ENCODE measurements around the gene FLAD1. TPM values are rescaled to one million over a fixed set of nuclear protein-coding genes. Genes with fewer than 3 reads are reported as not detected.

FLAD1 gene
- total RNA-seq, 4 donors from 2014 or later: 29.7 to 50.3 (median 46.3) TPM

DNA sequence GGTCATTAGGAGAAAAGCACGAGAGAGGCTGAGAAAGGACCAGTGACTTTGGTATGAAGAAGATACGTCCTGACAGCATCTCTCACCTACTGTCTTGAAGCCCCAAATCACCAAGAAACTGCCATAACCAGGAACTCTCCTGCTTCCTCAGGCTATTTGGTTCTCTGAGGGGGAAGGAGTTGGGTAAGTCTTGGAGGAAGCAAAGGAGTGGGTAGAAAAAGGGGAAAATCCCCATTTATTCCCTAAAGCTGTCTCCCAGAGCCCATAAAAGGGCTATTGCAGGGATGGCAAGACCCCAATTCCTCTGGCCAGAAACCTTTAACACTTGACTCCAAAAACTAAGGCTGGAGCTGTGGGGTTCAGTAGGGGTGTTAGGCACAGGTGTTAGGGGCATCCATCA, 25.1 kb upstream of the FLAD1 start:
- no peak overlapping the region for H3K27ac ChIP-seq
- no peak for DNase-seq
- H3K27me3 ChIP-seq: no peaks in the 10 kb centered on the region
- H3K4me1 ChIP-seq: peaks cover 0 to 51% (median 30%) of the 10 kb centered on the region in 4 donors
- TF ChIP-seq, protein P1, sequence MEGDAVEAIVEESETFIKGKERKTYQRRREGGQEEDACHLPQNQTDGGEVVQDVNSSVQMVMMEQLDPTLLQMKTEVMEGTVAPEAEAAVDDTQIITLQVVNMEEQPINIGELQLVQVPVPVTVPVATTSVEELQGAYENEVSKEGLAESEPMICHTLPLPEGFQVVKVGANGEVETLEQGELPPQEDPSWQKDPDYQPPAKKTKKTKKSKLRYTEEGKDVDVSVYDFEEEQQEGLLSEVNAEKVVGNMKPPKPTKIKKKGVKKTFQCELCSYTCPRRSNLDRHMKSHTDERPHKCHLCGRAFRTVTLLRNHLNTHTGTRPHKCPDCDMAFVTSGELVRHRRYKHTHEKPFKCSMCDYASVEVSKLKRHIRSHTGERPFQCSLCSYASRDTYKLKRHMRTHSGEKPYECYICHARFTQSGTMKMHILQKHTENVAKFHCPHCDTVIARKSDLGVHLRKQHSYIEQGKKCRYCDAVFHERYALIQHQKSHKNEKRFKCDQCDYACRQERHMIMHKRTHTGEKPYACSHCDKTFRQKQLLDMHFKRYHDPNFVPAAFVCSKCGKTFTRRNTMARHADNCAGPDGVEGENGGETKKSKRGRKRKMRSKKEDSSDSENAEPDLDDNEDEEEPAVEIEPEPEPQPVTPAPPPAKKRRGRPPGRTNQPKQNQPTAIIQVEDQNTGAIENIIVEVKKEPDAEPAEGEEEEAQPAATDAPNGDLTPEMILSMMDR (IDR thresholded peaks at IDR 0.05): no peak
- TF ChIP-seq POLR2A (IDR thresholded peaks at IDR 0.05): no peak
- no peaks in the 10 kb centered on the region for H3K9me3 ChIP-seq
- peaks cover 0 to 16% (median 0%) of the 10 kb centered on the region in 3 donors for H3K36me3 ChIP-seq
- H3K4me3 ChIP-seq: no peak overlapping the region

DNA sequence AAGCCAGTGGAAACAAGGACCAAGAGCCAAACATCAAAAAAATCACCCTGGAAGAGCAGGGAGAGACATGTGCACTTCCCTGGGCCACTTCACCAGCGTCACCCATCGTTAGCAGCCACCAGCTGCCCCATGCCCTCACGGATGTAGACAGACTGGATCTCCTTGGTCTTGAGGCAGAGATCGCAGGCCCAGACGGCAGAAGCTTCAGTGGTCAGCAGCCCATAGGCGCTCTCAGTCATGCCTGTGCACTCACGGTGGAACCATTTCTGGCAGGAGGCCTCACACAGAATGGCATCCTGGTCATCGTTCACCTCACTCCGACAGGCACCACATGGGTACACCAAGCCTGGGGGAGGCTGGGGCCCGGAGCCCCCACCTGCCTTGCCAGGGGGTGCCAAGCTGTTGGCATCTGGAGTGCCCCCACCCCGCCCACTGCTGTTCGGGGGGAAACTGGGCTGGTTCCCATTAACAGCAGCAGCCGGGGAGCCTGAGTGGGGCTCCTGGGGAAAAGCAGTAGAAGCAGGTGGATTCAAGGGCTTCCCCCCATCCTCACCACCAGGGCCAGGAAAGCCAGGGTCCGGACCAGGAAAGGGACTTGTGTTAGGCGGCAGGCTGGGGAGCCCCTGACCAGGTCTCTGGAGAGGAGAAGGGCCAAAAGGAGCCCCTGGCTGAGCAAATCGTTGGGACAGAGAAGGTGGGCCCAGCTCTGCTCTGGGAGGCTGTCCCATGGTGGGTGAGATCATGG, 24.3 kb upstream of the FLAD1 start:
- Histone ChIP-seq H3K4me1 (peaks cover 0 to 48% (median 23%) of the 10 kb centered on the region in 4 donors), H3K4me3 (no peak overlapping the region), H3K36me3 (peaks cover 0 to 24% (median 0%) of the 10 kb centered on the region in 3 donors), H3K27me3 (no peaks in the 10 kb centered on the region), H3K27ac (no peak overlapping the region), H3K9me3 (no peaks in the 10 kb centered on the region)
- DNase-seq: no peak
- no peak for TF ChIP-seq POLR2A (IDR thresholded peaks at IDR 0.05)
- TF ChIP-seq, protein P1 (IDR thresholded peaks at IDR 0.05): no peak

DNA sequence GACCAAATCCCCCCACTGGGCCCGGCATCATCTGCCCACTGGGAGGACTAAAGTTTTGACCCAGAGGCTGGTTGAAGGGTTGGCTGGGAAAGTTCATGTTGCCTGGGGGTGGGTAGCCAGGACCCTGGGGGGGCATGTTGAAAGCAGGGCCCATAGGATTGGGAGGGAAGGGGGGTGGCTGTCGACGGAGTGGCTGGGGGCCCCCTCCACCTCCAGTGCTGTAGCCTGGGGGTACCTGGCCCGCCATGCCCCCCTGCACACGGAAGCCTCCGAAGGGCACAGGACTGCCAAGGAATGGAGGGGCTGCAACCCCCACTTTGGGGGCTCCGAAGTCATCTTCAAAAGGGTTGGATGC, 23.7 kb upstream of the FLAD1 start:
- peaks cover 0 to 29% (median 0%) of the 10 kb centered on the region in 3 donors for H3K36me3 ChIP-seq
- no peak overlapping the region for H3K27ac ChIP-seq
- no peaks in the 10 kb centered on the region for H3K27me3 ChIP-seq
- peaks cover 0 to 43% (median 18%) of the 10 kb centered on the region in 4 donors for H3K4me1 ChIP-seq
- H3K9me3 ChIP-seq: no peaks in the 10 kb centered on the region
- DNase-seq: peak in 1 of 3 donors; percentile 21
- TF ChIP-seq, protein P1 (IDR thresholded peaks at IDR 0.05): no peak
- TF ChIP-seq POLR2A (IDR thresholded peaks at IDR 0.05): no peak
- H3K4me3 ChIP-seq: no peak overlapping the region

DNA sequence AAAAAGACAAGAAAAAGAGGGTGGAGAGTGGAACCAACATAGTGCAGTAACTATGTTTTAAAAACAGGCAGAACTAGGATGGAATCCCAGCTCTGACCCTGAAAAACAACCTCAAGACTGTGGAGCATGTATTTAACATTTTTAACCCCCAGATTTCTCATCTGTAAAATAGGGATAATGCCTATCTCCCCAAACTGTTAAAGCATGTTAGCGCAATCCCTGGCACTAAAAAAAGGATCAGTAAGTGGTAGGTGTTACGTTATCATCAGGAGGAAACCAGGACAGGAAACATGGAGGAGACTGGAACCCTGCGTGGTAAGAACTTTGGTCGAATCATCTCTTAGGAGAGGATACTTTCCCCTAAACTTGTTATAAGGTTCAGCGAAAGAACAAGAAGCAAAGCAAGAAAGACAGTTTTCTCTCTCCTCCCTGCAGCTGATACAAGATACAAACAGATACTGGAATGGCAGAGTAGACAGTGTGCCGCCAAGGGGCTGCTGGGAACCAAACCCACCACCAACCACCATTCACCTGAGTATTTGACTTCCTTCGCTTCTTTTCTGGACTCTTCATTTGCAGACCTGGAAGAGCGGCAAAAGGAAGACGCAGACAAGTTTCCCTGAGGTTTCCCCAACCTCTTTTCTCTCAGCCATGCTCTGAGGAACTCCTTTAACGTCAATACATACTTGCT, 22.6 kb upstream of the FLAD1 start:
- DNase-seq: no peak
- H3K27me3 ChIP-seq: no peaks in the 10 kb centered on the region
- H3K9me3 ChIP-seq: no peaks in the 10 kb centered on the region
- peaks cover 0 to 41% (median 0%) of the 10 kb centered on the region in 3 donors for H3K36me3 ChIP-seq
- peaks cover 0 to 33% (median 12%) of the 10 kb centered on the region in 4 donors for H3K4me1 ChIP-seq
- H3K4me3 ChIP-seq: peak overlapping the region; percentile 75 to 90 (median 88)
- TF ChIP-seq POLR2A (IDR thresholded peaks at IDR 0.05): no peak
- TF ChIP-seq, protein P1 (IDR thresholded peaks at IDR 0.05): no peak
- peak overlapping the region; percentile 93 to 98 (median 98) for H3K27ac ChIP-seq

DNA sequence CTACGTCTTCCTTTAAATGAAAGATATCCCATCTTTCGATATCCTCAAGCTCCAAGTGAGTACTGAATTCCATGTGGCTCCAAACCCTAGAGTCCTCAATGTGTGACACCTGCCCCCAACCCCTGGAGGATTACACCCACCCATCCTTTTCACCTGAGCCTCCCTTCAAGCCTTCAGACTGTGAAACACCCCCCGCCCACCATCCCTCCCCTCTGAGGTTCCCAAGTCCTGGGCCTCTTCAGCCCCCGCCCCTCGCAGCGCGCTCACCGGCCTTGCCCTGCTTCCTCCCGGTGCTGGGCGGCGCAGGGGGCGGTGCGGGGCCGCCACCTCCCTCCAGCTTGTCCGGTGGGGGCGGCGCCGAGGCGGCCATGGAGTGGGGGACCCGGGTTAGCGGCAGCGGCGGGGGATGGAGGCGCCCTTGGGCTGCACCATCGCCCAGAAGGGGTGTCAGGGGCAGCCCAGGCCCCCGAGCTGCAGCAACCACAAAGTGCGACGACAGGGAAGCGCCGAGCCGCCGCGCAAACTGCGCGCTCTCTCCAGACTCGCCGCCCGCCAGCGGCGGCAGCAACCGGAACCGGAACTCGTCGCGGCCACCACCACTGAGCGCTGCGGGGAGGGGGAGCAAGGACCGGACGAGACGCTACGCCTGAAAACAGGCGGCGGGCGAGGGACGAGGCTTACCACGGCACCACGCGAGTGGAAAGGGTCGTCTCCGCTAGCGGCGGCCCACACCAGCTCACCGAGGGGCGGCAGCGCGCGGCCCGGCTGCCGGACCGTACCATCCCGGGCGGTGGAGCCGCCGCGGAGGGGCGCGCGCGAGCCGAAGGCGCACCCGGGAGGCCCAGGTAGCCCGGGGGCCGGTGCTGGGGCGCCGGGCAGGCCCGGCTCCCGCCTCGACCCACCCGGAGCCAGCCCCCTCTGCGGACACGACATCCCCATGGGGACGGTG, 21.7 kb upstream of the FLAD1 start, which contains the start of gene PYGO2:
Gene PYGO2 (minus strand): TSS at position 576 of the 949 bp plus-strand sequence. CDS start 206 bp downstream, at position 370.
- Histone ChIP-seq H3K4me3 (peak within 1 kb of the TSS; percentile 75 to 90 (median 88)), H3K27ac (peak within 1 kb of the TSS; percentile 93 to 98 (median 98)), H3K27me3 (no peaks in the 10 kb centered on the region), H3K9me3 (no peaks in the 10 kb centered on the region), H3K36me3 (peaks cover 0 to 50% (median 0%) of the 10 kb centered on the region in 3 donors), H3K4me1 (peaks cover 0 to 30% (median 9%) of the 10 kb centered on the region in 4 donors)
- TF ChIP-seq POLR2A (IDR thresholded peaks at IDR 0.05): peak; percentile 76 to 86
- TF ChIP-seq, protein P1 (IDR thresholded peaks at IDR 0.05): peak; percentile 35 to 86 (median 68)
- DNase-seq: peak; percentile 76 to 92 (median 89)
